Measurements from ENCODE around the gene ARHGAP8.

Gene ARHGAP8

GRCh38 chr22:44811141-44811540, 58.8 kb downstream of the ARHGAP8 start:
- H3K27ac ChIP-seq: no peak overlapping the region
- no peak for DNase-seq (ENCODE audit: low spot score)
- TF ChIP-seq, protein P1, sequence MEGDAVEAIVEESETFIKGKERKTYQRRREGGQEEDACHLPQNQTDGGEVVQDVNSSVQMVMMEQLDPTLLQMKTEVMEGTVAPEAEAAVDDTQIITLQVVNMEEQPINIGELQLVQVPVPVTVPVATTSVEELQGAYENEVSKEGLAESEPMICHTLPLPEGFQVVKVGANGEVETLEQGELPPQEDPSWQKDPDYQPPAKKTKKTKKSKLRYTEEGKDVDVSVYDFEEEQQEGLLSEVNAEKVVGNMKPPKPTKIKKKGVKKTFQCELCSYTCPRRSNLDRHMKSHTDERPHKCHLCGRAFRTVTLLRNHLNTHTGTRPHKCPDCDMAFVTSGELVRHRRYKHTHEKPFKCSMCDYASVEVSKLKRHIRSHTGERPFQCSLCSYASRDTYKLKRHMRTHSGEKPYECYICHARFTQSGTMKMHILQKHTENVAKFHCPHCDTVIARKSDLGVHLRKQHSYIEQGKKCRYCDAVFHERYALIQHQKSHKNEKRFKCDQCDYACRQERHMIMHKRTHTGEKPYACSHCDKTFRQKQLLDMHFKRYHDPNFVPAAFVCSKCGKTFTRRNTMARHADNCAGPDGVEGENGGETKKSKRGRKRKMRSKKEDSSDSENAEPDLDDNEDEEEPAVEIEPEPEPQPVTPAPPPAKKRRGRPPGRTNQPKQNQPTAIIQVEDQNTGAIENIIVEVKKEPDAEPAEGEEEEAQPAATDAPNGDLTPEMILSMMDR (conservative IDR thresholded peaks at IDR 0.05; ENCODE audit: low read depth): no peak
- ChIA-PET POLR2A (ENCODE audit: low non-redundant PET) (interaction anchor here (0.5 kb wide), 1 partner anchor 58 kb away, joined by 6 read pairs; no protein-coding TSS in a partner anchor), CTCF (no interaction called here)

DNA sequence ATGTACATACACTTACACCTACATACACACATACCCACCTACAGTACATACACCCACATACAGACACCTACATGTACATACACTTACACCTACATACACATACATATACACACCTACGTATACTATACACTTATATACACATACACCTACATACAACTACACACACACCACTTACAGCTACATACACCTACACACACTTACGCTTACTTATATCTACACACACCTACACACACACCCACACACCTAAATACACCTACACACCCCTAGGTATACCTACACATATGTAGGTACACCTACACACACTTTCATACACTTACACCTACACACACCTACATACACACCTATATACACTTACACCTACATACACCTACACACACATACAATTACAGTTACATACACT, 61.0 kb downstream of the ARHGAP8 start:
- TF ChIP-seq, protein P1 (conservative IDR thresholded peaks at IDR 0.05; ENCODE audit: low read depth): no peak
- ChIA-PET CTCF (no interaction called here), POLR2A (ENCODE audit: low non-redundant PET) (no interaction called here)
- no peak overlapping the region for H3K27ac ChIP-seq
- DNase-seq (ENCODE audit: low spot score): no peak

- ChIA-PET POLR2A (ENCODE audit: low non-redundant PET) (no interaction called here), CTCF (no interaction called here)
- no peak for DNase-seq (ENCODE audit: low spot score)
- TF ChIP-seq, protein P1 (conservative IDR thresholded peaks at IDR 0.05; ENCODE audit: low read depth): no peak
- H3K27ac ChIP-seq: no peak overlapping the region
Measured at GRCh38 chr22:44814266-44815098, 62.1 kb downstream of the ARHGAP8 start.

DNA sequence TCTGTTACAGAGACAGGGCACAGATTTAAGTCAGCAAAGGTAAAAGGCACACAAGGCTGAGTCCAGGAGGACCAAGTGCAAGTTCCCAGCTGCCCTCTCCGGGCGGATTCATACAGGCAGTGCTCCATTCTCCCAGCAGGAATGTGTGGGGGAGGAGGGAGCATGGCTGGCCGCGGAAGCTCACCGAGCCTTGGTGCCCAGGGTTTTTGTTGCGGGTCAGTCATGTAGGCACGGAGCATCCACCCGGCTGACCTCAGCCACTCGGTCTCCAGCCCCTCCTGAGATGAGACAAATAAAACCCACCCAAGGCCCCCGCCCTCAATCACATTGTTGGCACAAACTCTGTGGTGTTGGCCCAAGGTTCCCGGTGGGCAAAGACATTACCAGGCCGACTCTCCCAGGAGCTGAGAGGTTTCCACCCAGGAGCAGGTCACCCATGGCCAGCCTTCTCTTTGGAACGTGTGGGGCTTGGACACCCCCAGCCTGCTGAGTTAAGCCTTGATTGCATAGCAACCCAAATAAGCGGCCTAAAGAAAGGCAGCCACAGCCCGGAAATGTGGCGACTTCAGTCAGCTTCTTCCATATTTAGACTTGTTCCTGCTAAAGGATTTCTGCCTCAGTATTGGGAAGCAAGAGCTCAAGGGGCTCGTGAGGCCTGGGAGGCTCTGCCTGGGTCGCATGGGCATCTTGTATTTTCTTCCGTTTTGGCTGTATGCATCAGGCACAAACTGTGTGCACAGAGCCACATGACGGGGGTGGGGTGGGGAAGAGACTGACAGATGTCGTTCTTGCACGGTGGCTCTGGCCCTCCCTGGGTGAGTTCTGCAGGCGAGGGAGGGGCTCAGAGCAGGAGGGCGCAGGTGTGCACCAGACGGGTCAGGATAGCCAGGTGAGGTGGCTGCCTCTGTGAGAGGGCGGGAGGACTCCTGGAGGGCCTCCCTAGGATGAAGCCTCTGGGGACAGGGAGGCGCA, 63.0 kb downstream of the ARHGAP8 start:
- TF ChIP-seq, protein P1 (conservative IDR thresholded peaks at IDR 0.05; ENCODE audit: low read depth): no peak
- ChIA-PET CTCF (no interaction called here), POLR2A (ENCODE audit: low non-redundant PET) (no interaction called here)
- DNase-seq (ENCODE audit: low spot score): no peak
- H3K27ac ChIP-seq: no peak overlapping the region

- POLR2A ChIA-PET (ENCODE audit: low non-redundant PET): no interaction called here
- TF ChIP-seq, protein P1 (conservative IDR thresholded peaks at IDR 0.05; ENCODE audit: low read depth): no peak
- CTCF ChIA-PET: no interaction called here
- no peak overlapping the region for H3K27ac ChIP-seq
- DNase-seq (ENCODE audit: low spot score): no peak
Measured at GRCh38 chr22:44816141-44816540, 63.8 kb downstream of the ARHGAP8 start.

- H3K27ac ChIP-seq: no peak overlapping the region
- POLR2A ChIA-PET (ENCODE audit: low non-redundant PET): no interaction called here
- DNase-seq (ENCODE audit: low spot score): no peak
- CTCF ChIA-PET: interaction anchor here (0.6 kb wide), 1 partner anchor 304 kb away, joined by 4 read pairs; no protein-coding TSS in a partner anchor
- TF ChIP-seq, protein P1 (conservative IDR thresholded peaks at IDR 0.05; ENCODE audit: low read depth): no peak
Measured at GRCh38 chr22:44818727-44819126, 66.4 kb downstream of the ARHGAP8 start.
